ENCODE measurements around the gene CACNA1B. TPM values are rescaled to one million over a fixed set of nuclear protein-coding genes. Genes with fewer than 3 reads are reported as not detected.

Gene CACNA1B
- total RNA-seq, 2 donors from 2014 or later: 3.6 to 7.9 TPM

GRCh38 chr9:137920753-137921152 is 43.2 kb downstream of the CACNA1B start:
- WGBS, 2 experiments (ENCODE audit: insufficient coverage in 1 of 2, insufficient read length in 1 of 2): 87 to 89% methylated on average over 3 to 4 of the region's 4 CpGs
- H3K27me3 ChIP-seq (ENCODE audit: control insufficient read depth, insufficient read depth, low read length, poor library complexity, severe bottlenecking): no peaks in the 10 kb centered on the region
- no peak for DNase-seq

GRCh38 chr9:137924169-137924568 is 46.6 kb downstream of the CACNA1B start:
- WGBS, 2 experiments (ENCODE audit: insufficient coverage in 1 of 2, insufficient read length in 1 of 2): 43% methylated on average over 2 of the region's 2 CpGs; no CpG with 5 or more reads in 1 of the 2 experiments
- no peaks in the 10 kb centered on the region for H3K4me1 ChIP-seq (ENCODE audit: control insufficient read depth, insufficient read depth, low read length)
- TF ChIP-seq CTCF (conservative IDR thresholded peaks at IDR 0.05): no peak
- H3K9me3 ChIP-seq (ENCODE audit: control insufficient read depth, low read length): peaks cover 36% of the 10 kb centered on the region
- Mint-ChIP-seq H3K27me3 (ENCODE audit: insufficient read depth) (no peaks in the 10 kb centered on the region), H3K36me3 (ENCODE audit: low read depth) (peaks cover 35% of the 10 kb centered on the region), H3K27ac (no peak overlapping the region), H3K4me1 (no peaks in the 10 kb centered on the region), H3K4me3 (no peak overlapping the region), H3K9me3 (peaks cover 25% of the 10 kb centered on the region)
- no peak overlapping the region for H3K9ac ChIP-seq (ENCODE audit: extremely low read depth, low read length, poor library complexity, severe bottlenecking)
- H3K4me3 ChIP-seq (ENCODE audit: low read length): no peak overlapping the region
- H3K36me3 ChIP-seq (ENCODE audit: control insufficient read depth, insufficient read depth, low read length): no peaks in the 10 kb centered on the region
- H3K27me3 ChIP-seq (ENCODE audit: control insufficient read depth, insufficient read depth, low read length, poor library complexity, severe bottlenecking): no peaks in the 10 kb centered on the region
- DNase-seq: no peak
- H3K27ac ChIP-seq (ENCODE audit: low read depth, low read length): no peak overlapping the region

More at GRCh38 chr9:137920753-137921152, 43.2 kb downstream of the CACNA1B start:
- Histone ChIP-seq H3K27ac (ENCODE audit: low read depth, low read length) (no peak overlapping the region), H3K4me1 (ENCODE audit: control insufficient read depth, insufficient read depth, low read length) (no peaks in the 10 kb centered on the region), H3K9ac (ENCODE audit: extremely low read depth, low read length, poor library complexity, severe bottlenecking) (no peak overlapping the region), H3K9me3 (ENCODE audit: control insufficient read depth, low read length) (peaks cover 11% of the 10 kb centered on the region), H3K36me3 (ENCODE audit: control insufficient read depth, insufficient read depth, low read length) (no peaks in the 10 kb centered on the region), H3K4me3 (ENCODE audit: low read length) (no peak overlapping the region)
- Mint-ChIP-seq H3K9me3 (no peaks in the 10 kb centered on the region), H3K4me1 (no peaks in the 10 kb centered on the region), H3K27ac (no peak overlapping the region), H3K4me3 (no peak overlapping the region), H3K36me3 (ENCODE audit: low read depth) (peaks cover 17% of the 10 kb centered on the region), H3K27me3 (ENCODE audit: insufficient read depth) (no peaks in the 10 kb centered on the region)
- no peak for TF ChIP-seq CTCF (conservative IDR thresholded peaks at IDR 0.05)

GRCh38 chr9:137924761-137925369 is 47.3 kb downstream of the CACNA1B start:
- TF ChIP-seq CTCF (conservative IDR thresholded peaks at IDR 0.05): no peak
- no peaks in the 10 kb centered on the region for H3K27me3 ChIP-seq (ENCODE audit: control insufficient read depth, insufficient read depth, low read length, poor library complexity, severe bottlenecking)
- H3K36me3 ChIP-seq (ENCODE audit: control insufficient read depth, insufficient read depth, low read length): no peaks in the 10 kb centered on the region
- H3K4me1 ChIP-seq (ENCODE audit: control insufficient read depth, insufficient read depth, low read length): no peaks in the 10 kb centered on the region
- Mint-ChIP-seq H3K4me1 (no peaks in the 10 kb centered on the region), H3K36me3 (ENCODE audit: low read depth) (peaks cover 35% of the 10 kb centered on the region), H3K27ac (no peak overlapping the region), H3K9me3 (peaks cover 25% of the 10 kb centered on the region), H3K4me3 (no peak overlapping the region), H3K27me3 (ENCODE audit: insufficient read depth) (no peaks in the 10 kb centered on the region)
- 81 to 84% methylated on average over 5 to 9 of the region's 9 CpGs for WGBS, 2 experiments (ENCODE audit: insufficient coverage in 1 of 2, insufficient read length in 1 of 2)
- no peak overlapping the region for H3K9ac ChIP-seq (ENCODE audit: extremely low read depth, low read length, poor library complexity, severe bottlenecking)
- peaks cover 40% of the 10 kb centered on the region for H3K9me3 ChIP-seq (ENCODE audit: control insufficient read depth, low read length)
- H3K27ac ChIP-seq (ENCODE audit: low read depth, low read length): no peak overlapping the region
- H3K4me3 ChIP-seq (ENCODE audit: low read length): no peak overlapping the region
- no peak for DNase-seq

All from endodermal cell (in vitro differentiated cells).